RCC 7860 (cell line): ENCODE results near the gene PABPN1L.
"Not testable (repeated sequence)": the region's sequence is repeated elsewhere in the genome, so short reads cannot be mapped to it uniquely, and the experiment has no call there.

Experiments used
- DNase-seq: peaks from one replicate; pipeline ENCODE4 v3.0.0-alpha.2; 2015; ENCODE audit warnings: low spot score
- FAIRE-seq: peaks from 2 replicates; lab custom pipeline; 2012; peaks lifted over from hg19 to GRCh38; lab: Jason Lieb, UNC

The PABPN1L gene

GRCh38 chr16:88901718-88902337, 35.4 kb upstream of the PABPN1L start:
- DNase-seq, result no peak
- no peak for FAIRE-seq

- DNase-seq (no peak), FAIRE-seq (no peak)
Measured at GRCh38 chr16:88900662-88901052, 34.2 kb upstream of the PABPN1L start.

GRCh38 chr16:88899901-88900661, 33.6 kb upstream of the PABPN1L start:
- no peak for FAIRE-seq

GRCh38 chr16:88897696-88898425, 31.4 kb upstream of the PABPN1L start:
- DNase-seq, result no peak
- FAIRE-seq, result no peak

More at GRCh38 chr16:88899901-88900661, 33.6 kb upstream of the PABPN1L start:
- no peak for DNase-seq

- FAIRE-seq (no peak), DNase-seq (no peak)
Measured at GRCh38 chr16:88896238-88897070, 30.0 kb upstream of the PABPN1L start.

GRCh38 chr16:88895335-88895734, 28.9 kb upstream of the PABPN1L start:
- FAIRE-seq, result no peak

GRCh38 chr16:88894681-88895300, 28.3 kb upstream of the PABPN1L start:
- DNase-seq (no peak), FAIRE-seq (no peak)

More at GRCh38 chr16:88895335-88895734, 28.9 kb upstream of the PABPN1L start:
- no peak for DNase-seq

- not testable (repeated sequence) for FAIRE-seq, DNase-seq
Measured at GRCh38 chr16:88894266-88894665, 27.8 kb upstream of the PABPN1L start.

- DNase-seq (no peak), FAIRE-seq (no peak)
Measured at GRCh38 chr16:88893127-88893968, 26.9 kb upstream of the PABPN1L start.

- DNase-seq (no peak), FAIRE-seq (no peak)
Measured at GRCh38 chr16:88892065-88892464, 25.6 kb upstream of the PABPN1L start.

- FAIRE-seq (no peak), DNase-seq (no peak)
Measured at GRCh38 chr16:88891083-88891482, 24.6 kb upstream of the PABPN1L start.

- not testable (repeated sequence) for FAIRE-seq, DNase-seq
Measured at GRCh38 chr16:88889702-88890352, 23.4 kb upstream of the PABPN1L start.

- FAIRE-seq, result no peak
- DNase-seq, result no peak
Measured at GRCh38 chr16:88888461-88889387, 22.3 kb upstream of the PABPN1L start.

- FAIRE-seq (no peak), DNase-seq (no peak)
Measured at GRCh38 chr16:88888057-88888456, 21.6 kb upstream of the PABPN1L start.

GRCh38 chr16:88886845-88887521, 20.5 kb upstream of the PABPN1L start:
- FAIRE-seq (no peak), DNase-seq (no peak)

GRCh38 chr16:88886420-88886844, 20.0 kb upstream of the PABPN1L start:
- FAIRE-seq (no peak), DNase-seq (no peak)

- DNase-seq, result no peak
- no peak for FAIRE-seq
Measured at GRCh38 chr16:88885693-88886280, 19.3 kb upstream of the PABPN1L start.
